T47D (cell line): ENCODE measurements around the gene KYNU.
"Not testable (repeated sequence)": the region's sequence is repeated elsewhere in the genome, so short reads cannot be mapped to it uniquely, and the experiment has no call there.

Experiments used
- DNase-seq, 2 experiments: peaks; one replicate each; pipeline versions ENCODE4 v3.0.0 to v3.0.0-alpha.2; 2011 to 2012; ENCODE audit warnings: low read depth in 1 of 2, low spot score in 1 of 2
- JUND ChIP-seq: IDR thresholded peaks from 2 replicates; pipeline ENCODE4 v1.6.1; 2012; ENCODE audit warnings: low read depth
- in situ Hi-C: cut with HindIII; loops from 2 replicates; pipeline ENCODE4 v1.10.0; 2016; ENCODE audit warnings: low sequenced_read_pairs, low pct_unique_long_range_greater_than_20kb

Gene KYNU

DNA sequence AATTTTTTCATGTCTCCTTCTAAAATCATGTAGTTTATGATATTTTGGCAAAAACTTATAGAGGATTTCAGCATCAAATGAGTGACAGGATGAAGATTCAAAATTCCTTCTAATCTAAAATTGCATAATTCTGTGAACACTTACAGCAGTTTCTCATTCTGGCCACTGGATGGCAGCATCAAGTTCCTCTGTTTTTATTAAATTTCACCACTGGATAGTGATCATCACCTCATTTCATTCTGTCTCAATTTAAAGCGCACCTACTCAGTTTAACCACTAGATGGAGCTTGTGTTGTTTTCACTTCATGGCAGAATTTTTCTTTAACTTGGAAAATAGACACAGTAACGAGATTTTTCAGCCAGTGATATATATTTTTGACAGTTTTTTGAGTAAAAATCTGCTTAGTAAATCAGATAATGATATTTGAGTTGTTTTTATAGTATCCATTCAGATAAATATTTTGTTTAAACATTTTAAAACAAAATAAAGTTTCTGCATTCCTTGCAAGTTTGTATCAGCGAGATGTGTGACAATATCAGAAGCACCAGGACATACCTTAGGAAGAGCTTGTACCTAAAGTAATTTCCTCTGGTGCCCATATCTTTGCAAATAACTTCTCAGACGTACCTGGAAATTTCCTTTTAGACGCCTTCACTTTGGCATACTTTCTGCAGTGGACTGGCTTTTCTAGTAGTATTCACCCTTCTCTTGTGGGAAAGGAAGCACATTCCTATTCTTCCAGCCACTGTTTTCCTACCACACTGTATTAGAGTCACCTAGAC lies 157.0 kb downstream of the KYNU start:
- peak; percentile 7 to 86 for DNase-seq
- in situ Hi-C loops = no loop called here
- TF ChIP-seq JUND = no peak

GRCh38 chr2:143051465-143051864 lies 174.0 kb downstream of the KYNU start:
- no peak for DNase-seq
- in situ Hi-C loops = no loop called here
- TF ChIP-seq JUND = no peak

DNA sequence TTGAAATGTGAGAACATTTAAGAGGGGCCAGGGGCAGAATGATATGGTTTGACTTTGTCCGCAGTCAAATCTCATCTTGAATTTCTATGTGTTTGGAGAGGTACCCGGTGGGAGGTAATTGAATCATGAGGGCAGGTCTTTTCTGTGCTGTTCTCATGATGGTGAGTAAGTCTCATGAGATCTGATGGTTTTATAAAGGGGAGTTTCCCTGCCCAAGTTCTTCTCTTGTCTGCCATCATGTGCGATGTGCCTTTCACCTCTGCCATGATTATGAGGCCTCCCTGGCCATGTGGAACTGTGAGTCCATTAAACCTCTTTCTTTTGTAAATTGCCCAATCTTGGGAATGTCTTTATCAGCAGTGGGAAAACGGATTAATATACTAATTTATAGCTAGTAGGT lies 176.0 kb downstream of the KYNU start:
- in situ Hi-C loops, DNase-seq: not testable (repeated sequence)

- no peak for TF ChIP-seq JUND
- in situ Hi-C loops = no loop called here
- no peak for DNase-seq
Observed at GRCh38 chr2:143056550-143056949, 179.1 kb downstream of the KYNU start.

DNA sequence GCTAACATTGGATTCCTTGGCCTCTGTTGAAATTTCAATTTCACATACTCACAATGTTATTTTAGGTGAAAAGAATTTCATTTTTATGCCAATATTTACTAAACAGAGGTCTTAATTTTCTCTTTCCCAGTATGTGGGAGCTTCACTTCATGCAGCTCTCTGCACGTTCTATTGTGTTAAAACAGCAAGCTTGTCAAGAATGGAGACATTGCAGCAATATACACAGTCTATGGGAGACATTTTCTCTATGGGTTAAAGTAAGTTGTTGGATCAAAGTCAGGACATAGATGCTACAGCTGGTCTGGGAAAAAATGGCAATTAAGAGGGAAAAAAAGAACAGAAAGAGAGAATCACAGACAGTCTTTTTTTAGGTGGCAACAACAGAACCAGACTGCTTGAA lies 181.4 kb downstream of the KYNU start:
- in situ Hi-C loops = no loop called here
- no peak for DNase-seq
- no peak for TF ChIP-seq JUND

GRCh38 chr2:143063612-143064200 lies 186.2 kb downstream of the KYNU start:
- in situ Hi-C loops = no loop called here
- DNase-seq = no peak
- no peak for TF ChIP-seq JUND

DNA sequence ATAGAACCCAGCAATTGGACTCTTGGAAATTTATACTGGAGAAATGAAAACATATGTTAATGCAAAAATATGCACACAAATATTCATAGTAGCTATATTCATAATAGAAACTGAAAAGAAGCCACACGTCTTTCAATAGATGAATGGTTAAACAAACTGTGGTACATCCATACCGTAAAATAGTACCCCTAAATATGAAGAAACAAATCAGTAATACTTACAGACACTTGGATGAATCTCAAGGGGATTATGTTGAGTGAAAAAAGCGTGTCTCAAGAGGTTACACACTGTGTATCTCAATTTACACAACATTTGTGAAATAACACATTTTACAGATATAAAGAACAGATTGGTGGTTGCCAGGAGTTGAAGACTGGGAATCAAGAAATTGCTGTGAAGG lies 190.6 kb downstream of the KYNU start:
- in situ Hi-C loops = no loop called here
- no peak for DNase-seq
- no peak for TF ChIP-seq JUND

DNA sequence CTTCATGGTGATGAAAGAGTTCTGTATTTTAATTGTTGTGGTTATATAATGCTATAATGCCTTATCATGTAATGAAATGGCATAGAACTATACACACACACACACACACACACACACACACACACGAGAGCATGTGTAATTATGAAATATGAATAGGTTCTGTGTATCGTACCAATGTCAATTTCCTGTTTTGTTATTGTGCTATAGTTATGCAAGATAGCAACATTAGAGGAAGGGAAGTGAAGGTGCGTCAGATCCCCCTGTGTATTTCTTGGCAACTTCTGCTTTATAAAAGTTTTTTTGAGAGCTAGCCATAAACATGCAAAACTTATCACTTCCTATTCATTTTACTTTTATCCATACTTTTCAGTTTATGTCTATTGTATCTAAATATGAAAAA lies 191.0 kb downstream of the KYNU start:
- in situ Hi-C loops = no loop called here
- TF ChIP-seq JUND = no peak
- DNase-seq = no peak

- in situ Hi-C loops = no loop called here
- no peak for DNase-seq
- TF ChIP-seq JUND = no peak
Observed at GRCh38 chr2:143070704-143071103, 193.2 kb downstream of the KYNU start.

DNA sequence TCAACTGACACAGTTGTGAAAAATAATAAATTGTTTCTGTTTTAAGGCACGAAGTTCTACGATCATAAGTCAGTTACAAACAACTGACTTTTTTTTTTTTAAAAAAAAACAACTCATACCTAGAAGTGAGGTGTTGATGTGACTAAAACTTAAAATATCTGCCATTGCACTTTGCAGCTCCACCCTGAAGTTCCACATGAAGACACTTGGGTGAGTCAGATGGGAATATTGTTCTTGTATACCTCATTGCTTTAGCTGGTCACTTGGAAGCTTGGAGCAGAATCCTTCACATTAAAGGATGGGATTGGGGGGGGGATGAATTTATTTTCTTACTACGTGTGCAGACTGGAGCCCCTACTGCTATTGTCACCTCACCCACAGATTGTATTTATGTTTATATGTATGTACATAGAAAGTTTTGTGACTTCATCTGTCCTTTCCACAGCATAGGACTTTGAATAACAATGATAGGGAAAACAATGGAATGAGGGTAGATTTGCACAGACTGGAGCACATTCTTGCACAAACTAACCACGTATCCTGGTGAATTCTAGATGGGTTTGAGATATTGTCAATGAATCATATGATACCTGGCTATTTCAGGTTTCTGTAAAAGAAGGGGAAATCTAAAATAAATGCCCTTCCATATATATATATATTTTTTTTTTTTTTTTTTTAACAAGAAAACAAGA lies 193.9 kb downstream of the KYNU start:
- in situ Hi-C loops = no loop called here
- TF ChIP-seq JUND = no peak
- DNase-seq = no peak

GRCh38 chr2:143074913-143075312 lies 197.4 kb downstream of the KYNU start:
- in situ Hi-C loops, DNase-seq: not testable (repeated sequence)

- no peak for DNase-seq
- no peak for TF ChIP-seq JUND
- in situ Hi-C loops = no loop called here
Observed at GRCh38 chr2:143075711-143076110, 198.2 kb downstream of the KYNU start.

DNA sequence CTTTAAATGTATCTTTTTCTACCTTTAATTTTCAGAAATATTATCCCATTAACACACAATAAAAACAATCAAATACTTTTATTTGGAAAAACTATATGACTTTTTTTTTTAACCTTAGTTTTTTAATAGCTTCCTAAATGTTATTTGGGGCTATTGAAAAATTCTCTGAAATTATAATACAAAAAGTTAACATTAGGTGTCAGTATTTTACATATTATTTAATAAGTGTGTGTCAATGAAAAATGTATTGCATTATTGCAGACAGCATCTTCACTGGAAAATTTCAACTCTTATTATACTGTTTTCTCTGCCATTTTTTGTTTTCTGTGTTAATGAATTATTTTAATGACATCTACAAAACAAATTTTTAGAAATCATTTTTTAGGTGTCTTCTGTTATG lies 200.6 kb downstream of the KYNU start:
- in situ Hi-C loops = no loop called here
- DNase-seq = no peak

GRCh38 chr2:143081616-143082015 lies 204.2 kb downstream of the KYNU start:
- no peak for TF ChIP-seq JUND
- DNase-seq = no peak
- in situ Hi-C loops = no loop called here

More for the DNA sequence above, 200.6 kb downstream of the KYNU start:
- TF ChIP-seq JUND = no peak
